ENCODE results near the gene STIM1.

The STIM1 gene

GRCh38 chr11:3952715-3953114 lies 97.3 kb downstream of the STIM1 start:
- no peak for DNase-seq (ENCODE audit: low read depth in 2 of 2)

DNA sequence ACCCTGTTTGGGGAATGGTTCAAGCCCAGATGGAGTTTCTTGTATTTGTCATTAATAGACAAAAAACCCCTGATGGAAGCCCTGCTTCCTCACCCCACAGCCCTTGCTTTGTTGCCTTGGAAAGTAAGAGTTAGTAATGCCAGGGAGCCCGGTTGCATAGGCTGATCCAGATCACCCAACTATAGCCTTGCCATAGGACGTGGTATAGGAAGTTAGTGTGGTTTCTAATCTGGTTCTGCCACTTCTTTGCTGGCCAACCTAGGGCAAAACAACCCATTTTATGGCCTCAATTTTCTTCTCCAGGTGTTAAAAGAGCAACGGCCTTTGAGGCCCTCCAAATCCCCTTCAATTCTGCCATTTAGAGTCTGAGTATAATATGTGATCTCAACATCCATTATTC lies 97.9 kb downstream of the STIM1 start:
- no peak for DNase-seq (ENCODE audit: low read depth in 2 of 2)

DNA sequence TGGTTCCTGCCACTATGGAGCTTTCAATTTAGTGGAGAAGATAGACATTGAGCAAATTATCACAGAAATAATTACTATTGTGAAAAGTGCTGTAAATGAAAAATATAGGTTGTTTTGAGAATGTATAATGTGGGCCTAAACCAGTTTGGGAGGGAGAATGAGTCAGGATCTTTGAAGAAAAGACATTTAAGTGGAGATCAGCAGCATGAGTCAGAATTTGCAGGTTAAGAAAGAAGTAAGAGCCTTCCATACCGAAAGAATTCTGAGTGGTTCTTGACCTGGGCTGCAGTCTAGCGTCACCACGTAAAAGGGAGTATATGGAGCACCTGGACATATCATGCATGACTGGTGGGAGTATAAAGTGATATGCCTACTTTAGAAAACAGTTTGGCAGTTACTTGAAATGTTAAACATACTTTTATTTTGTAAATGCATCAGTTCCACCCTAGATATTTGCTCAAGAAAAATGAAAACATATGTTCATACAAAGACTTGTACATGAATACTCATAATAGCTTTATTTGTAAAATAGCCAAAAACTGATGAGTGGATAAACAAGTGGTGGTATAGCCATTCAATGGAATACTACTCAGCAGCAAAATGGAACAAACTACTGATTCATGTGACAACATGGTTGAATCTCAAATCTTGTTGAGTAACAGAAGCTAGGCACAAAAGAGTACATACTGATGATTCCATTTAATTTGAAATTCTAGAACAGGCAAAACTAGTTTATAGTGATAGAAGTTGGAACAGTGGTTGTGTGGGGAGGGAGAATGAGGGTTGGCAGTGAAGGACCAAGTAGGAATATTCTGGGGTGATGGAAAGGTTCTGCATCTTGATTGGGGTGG lies 99.2 kb downstream of the STIM1 start:
- no peak for DNase-seq (ENCODE audit: low read depth in 2 of 2)

GRCh38 chr11:3955299-3955665 lies 99.8 kb downstream of the STIM1 start:
- no peak for DNase-seq (ENCODE audit: low read depth in 2 of 2)

GRCh38 chr11:3956038-3956437 lies 100.6 kb downstream of the STIM1 start:
- no peak for DNase-seq (ENCODE audit: low read depth in 2 of 2)

GRCh38 chr11:3956748-3957147 lies 101.3 kb downstream of the STIM1 start:
- no peak for DNase-seq (ENCODE audit: low read depth in 2 of 2)

- no peak for DNase-seq (ENCODE audit: low read depth in 2 of 2)
Observed at GRCh38 chr11:3957437-3957836, 102.0 kb downstream of the STIM1 start.

DNA sequence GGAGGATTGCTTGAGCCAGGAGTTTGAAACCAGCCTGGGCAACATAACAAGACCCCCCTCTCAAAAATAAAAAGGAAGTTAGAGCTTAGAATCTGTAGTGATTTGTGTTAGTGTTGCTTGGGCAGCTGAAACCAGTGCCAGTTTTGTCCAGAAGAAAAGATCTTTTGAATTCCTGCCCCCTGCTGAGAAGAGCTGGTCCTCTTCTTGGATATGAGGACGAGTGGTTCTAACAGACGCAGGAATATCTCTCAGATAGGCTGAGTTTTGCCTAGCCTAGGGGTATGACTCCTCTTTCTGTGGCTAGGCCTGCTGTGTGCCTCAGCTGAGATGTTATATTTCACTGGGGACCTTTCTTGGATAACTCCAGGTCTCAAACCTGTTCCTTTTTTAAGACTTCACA lies 102.8 kb downstream of the STIM1 start:
- DNase-seq (ENCODE audit: low read depth in 2 of 2): no peak

DNA sequence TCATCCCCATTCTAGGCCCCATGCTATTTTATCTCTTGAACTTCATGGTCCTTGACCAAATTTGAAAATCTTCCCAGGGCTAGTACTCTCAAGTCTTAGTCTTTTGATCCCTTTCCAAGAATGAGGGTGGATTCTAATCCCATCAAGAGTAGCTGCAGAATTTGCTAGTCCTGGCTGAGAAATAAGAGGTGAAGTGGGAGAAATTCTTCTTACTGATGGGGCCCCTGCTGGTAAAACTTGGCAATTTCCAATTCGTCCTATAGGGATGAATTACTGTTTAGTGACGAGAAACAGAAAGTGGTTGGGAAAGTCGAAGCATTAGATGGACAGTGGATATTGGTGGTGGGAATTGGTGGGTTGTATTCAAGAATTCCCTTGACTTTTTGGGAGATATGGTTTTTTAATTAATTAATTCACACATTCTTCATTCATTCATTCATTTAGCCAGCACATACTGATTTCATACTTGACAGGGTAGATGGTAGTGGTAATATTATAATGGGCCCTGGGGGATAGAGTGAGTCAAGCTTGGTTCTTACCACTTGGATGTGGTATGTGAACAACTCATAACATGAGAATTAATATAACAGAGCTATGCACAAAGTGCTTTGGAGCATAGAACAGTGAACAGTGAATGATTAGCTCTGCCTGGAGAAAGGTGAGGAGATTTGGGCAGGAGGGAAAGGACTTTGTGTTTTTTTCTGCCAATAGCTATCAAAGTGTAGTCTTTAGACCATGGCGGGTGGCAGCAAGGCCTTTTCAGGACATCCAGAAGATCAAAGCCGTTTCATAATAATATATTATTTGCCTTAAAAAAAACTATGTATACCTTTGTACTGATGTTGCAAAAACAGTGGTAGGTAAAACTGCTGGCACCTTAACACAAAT lies 103.8 kb downstream of the STIM1 start:
- DNase-seq (ENCODE audit: low read depth in 2 of 2): no peak

DNA sequence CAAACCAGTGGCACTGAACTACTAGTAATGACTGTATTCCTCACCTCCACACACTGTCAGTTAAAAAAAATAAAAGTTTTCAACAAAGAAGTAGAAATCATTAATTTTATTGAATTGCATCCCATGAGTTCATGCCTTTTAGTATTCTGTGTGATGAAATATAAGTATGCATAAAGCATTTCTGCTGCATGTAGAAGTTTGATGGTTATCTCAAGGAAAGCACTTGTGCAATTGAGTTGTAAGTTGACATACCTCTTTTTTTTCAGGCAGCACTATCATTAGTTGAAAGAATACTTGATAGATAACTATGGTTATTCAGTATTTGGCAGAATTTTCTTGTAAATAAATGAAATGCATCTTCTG lies 104.4 kb downstream of the STIM1 start:
- no peak for DNase-seq (ENCODE audit: low read depth in 2 of 2)

- no peak for DNase-seq (ENCODE audit: low read depth in 2 of 2)
Observed at GRCh38 chr11:3962406-3962840, 107.0 kb downstream of the STIM1 start.

GRCh38 chr11:3964056-3964455 lies 108.6 kb downstream of the STIM1 start:
- no peak for DNase-seq (ENCODE audit: low read depth in 2 of 2)

DNA sequence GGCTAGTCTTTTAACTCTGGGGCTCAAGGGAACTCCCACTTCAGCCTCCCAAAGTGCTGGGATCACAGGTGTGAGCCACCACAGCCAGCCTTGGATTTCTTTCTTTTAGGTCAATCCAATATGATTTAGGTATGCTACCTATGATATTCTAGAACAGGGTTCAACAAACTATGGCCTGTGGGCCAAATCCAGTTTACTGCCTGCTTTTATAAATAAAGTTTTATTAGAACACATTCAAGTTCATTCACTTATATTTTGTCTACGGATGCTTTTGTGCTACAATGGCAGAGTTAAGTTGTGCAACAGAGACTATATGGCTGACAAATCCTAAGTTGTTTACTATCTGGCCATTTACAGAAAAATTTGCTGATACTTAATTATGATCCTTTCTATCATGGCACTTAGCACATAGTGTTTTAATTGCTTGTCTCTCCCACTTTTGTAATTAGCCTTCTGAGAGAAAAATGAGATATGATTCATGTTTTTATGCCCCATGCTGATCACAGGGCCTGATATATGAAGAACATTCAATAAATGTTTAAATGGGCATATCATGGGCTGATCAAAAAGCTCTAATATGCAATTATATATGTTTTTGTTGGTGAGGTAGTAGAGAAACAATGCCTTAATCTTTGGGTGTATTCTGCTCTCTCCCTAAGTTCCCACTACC lies 109.6 kb downstream of the STIM1 start:
- DNase-seq (ENCODE audit: low read depth in 2 of 2): no peak

- DNase-seq (ENCODE audit: low read depth in 2 of 2): no peak
Observed at GRCh38 chr11:3967695-3968094, 112.2 kb downstream of the STIM1 start.

DNA sequence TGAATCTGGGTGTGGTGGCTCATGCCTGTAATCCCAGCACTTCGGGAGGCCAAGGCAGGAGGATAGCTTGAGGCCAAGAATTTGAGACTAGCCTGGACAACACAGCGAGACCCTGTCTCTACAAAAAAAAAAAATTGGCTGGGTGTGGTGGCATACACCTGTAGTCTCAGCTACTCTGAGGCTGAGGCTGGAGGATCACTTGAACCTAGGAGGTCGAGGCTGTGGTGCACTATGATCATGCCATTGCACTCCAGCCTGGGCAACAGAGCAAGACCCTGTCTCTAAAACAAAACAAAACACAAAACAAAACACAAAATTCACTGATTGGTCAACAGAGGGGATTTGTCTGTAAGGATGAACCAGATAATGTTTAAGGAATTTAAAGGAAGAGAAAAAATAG lies 113.7 kb downstream of the STIM1 start:
- DNase-seq (ENCODE audit: low read depth in 2 of 2): no peak

DNA sequence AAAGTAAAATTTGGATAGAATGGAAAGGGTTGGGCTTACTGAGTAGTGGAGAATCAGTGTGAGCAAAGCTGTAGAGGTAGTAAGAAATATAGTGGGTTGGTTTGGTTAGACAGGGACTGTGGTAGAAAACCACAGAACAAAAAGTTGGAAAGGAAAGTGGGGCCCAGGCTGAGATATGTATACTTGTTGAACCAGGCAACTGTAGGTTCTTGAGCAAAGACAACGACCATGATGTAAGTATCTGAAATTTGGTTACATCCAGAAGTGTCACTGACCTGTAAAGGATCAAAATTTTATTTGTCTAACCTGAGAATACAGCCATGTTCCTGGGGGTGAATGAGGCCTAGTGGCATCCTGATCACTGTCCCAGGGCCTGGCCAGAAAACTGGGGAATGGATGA lies 114.1 kb downstream of the STIM1 start:
- no peak for DNase-seq (ENCODE audit: low read depth in 2 of 2)

GRCh38 chr11:3970108-3970507 lies 114.6 kb downstream of the STIM1 start:
- DNase-seq (ENCODE audit: low read depth in 2 of 2): no peak

DNA sequence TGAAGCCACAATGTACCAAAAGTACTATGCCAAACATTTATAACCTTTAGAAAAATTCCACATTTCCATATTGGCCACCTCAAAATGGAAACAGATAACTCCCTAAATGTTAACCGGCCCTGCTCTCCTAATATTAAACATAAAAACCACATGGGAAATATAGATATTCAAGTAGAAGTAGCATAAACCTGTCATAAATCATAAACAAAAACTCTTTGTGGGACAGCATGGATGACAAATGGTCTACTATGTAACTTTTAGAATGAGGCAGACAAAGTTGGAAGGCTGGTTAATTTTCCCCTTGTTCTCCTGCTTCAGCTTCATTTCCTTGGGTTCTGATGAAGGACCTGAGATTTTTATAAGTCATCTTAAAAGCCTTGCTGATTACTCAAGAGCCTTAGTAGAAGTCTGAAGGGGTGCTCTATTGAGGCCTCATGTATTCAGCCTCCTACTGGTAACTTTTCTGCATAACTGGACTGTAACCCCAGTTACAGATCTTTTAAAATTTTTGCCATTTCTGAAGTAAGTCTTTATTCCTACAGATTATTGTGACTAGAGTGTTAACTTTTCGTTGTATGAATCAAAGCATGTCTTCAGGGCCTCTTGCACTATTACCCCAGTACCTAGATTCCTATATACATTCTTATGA lies 116.4 kb downstream of the STIM1 start:
- DNase-seq (ENCODE audit: low read depth in 2 of 2): no peak

GRCh38 chr11:3972431-3972830 lies 117.0 kb downstream of the STIM1 start:
- DNase-seq (ENCODE audit: low read depth in 2 of 2): no peak

GRCh38 chr11:3977078-3977477 lies 121.6 kb downstream of the STIM1 start:
- DNase-seq (ENCODE audit: low read depth in 2 of 2): no peak

GRCh38 chr11:3981084-3981633 lies 125.7 kb downstream of the STIM1 start:
- no peak for DNase-seq (ENCODE audit: low read depth in 2 of 2)

DNA sequence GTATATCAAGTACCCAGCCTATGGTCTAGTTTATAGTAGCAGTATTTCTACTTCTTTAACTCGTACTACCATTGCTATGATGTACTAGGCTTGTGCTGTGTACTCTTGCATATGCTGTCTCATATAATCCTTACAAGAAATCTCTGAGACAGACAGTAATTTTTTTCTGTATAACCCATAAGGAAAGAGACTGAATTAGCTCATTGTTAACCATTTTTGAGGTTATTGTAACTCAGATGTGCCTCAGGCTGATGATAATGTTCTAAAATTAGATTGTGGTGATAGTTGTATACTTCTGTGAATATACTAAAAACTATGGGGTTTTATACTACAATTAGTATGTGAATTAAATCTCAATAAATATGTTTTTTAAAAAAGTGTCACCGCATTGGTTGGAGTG lies 127.0 kb downstream of the STIM1 start:
- DNase-seq (ENCODE audit: low read depth in 2 of 2): no peak

Measured in activated CD4-positive, alpha-beta T cell treated with anti-CD3 and anti-CD28 coated beads for 24 hours (primary cell).